HG02884 (cell line): ENCODE results near the gene MAPK10.
"Not testable (repeated sequence)": the region's sequence is repeated elsewhere in the genome, so short reads cannot be mapped to it uniquely, and the experiment has no call there.

Experiments
- ATAC-seq: cut with Tn5 transposase; IDR thresholded peaks from one replicate; pipeline ENCODE4 v1.9.1; 2021; ENCODE audit warnings: mild to moderate bottlenecking, moderate library complexity; ENCODE audit not compliant: unreplicated experiment

The MAPK10 gene

GRCh38 chr4:86048426-86048825 lies 311.4 kb downstream of the MAPK10 start:
- ATAC-seq = no peak

GRCh38 chr4:86044593-86044985 lies 315.3 kb downstream of the MAPK10 start:
- no peak for ATAC-seq

GRCh38 chr4:86043755-86044592 lies 315.9 kb downstream of the MAPK10 start:
- ATAC-seq = peak; percentile 78

GRCh38 chr4:86038037-86038436 lies 321.8 kb downstream of the MAPK10 start:
- no peak for ATAC-seq

- no peak for ATAC-seq
These were observed 323.1 kb downstream of the MAPK10 start for GRCh38 chr4:86036736-86037135.

- no peak for ATAC-seq
These were observed 324.2 kb downstream of the MAPK10 start for GRCh38 chr4:86035688-86036087.

GRCh38 chr4:86034616-86035015 lies 325.2 kb downstream of the MAPK10 start:
- ATAC-seq = no peak

GRCh38 chr4:86033171-86033570 lies 326.7 kb downstream of the MAPK10 start:
- ATAC-seq = no peak

- no peak for ATAC-seq
These were observed 327.3 kb downstream of the MAPK10 start for GRCh38 chr4:86032476-86033022.

- no peak for ATAC-seq
These were observed 327.9 kb downstream of the MAPK10 start for GRCh38 chr4:86031927-86032326.

GRCh38 chr4:86026720-86027119 lies 333.1 kb downstream of the MAPK10 start:
- ATAC-seq = no peak

- ATAC-seq = not testable (repeated sequence)
These were observed 338.2 kb downstream of the MAPK10 start for GRCh38 chr4:86021671-86022070.

GRCh38 chr4:86019906-86020305 lies 339.9 kb downstream of the MAPK10 start:
- ATAC-seq = no peak

- ATAC-seq = no peak
These were observed 340.5 kb downstream of the MAPK10 start for GRCh38 chr4:86019362-86019761.

GRCh38 chr4:86015412-86016350 lies 344.2 kb downstream of the MAPK10 start:
- no peak for ATAC-seq

GRCh38 chr4:86014599-86014998 lies 345.3 kb downstream of the MAPK10 start:
- ATAC-seq = peak; percentile 95

GRCh38 chr4:86013621-86014020 lies 346.2 kb downstream of the MAPK10 start:
- ATAC-seq = no peak

GRCh38 chr4:86011117-86011516 lies 348.7 kb downstream of the MAPK10 start:
- ATAC-seq = no peak

- no peak for ATAC-seq
These were observed 352.8 kb downstream of the MAPK10 start for GRCh38 chr4:86007042-86007441.

GRCh38 chr4:86006057-86006456 lies 353.8 kb downstream of the MAPK10 start:
- ATAC-seq = no peak

GRCh38 chr4:86004030-86004429 lies 355.8 kb downstream of the MAPK10 start:
- ATAC-seq = no peak
